Kasumi-1 (cell line): ENCODE measurements around the gene DNHD1.
A peak's percentile ranks its signal among the peaks of the same experiment; 100 is the strongest.

Source experiments
- DNase-seq, 2 experiments: peaks; one replicate each; lab custom pipeline; 2025; lab: John Stamatoyannopoulos, UW

The DNHD1 gene, protein sequence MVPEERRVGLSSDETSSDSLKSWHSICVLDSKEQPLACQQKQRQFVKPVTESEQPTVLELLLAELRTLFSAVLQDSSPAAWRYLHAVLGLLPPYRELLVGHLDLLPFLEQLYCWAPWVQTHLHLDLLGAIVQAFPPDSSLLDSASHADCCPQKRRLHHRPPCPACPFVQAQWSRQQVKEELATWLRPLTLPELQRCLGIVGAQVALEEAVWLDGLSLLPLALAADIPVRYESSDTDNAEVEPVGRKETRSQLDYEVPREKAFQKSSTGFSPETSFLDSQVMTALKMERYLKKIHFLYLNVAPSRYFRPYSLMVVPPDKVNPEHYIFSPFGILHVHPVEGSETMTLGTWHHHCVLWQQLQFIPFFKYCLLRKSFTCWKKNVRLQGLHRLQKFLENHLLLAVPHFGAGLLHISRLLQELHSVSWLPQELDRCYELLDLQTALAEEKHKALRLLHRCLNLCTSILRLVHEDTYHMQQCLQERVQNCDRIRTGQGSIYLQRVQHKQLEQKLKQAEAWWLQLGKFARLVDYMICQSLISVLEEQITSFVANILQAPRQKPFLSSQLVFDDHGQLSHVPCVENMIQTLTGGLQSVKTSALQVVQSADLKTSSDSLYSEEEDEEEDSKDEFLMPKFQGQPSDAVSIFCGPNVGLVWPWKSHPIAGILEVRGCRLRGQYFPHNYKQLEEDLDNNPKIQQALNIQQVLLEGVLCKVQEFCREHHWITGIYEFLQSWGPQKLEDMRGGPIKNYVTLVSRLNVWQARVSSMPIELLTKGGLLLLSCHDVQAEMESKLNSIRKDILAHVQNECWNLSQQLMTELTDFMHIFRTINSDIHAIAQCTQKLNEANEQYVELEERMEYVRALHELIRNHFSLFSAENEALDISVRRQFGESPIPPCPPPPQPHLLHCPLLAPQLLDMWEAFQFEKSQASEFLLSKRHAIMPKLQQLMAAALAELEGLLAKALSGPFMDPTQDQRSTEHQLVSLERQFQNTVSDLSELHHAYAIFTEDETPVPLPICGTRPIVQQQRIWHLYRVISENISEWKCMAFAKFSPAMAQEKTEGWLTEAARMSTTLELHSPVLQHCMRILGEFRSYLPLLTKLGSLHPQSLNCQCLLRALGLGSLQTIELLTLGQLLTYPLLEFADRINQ (N-terminal part only)

DNA sequence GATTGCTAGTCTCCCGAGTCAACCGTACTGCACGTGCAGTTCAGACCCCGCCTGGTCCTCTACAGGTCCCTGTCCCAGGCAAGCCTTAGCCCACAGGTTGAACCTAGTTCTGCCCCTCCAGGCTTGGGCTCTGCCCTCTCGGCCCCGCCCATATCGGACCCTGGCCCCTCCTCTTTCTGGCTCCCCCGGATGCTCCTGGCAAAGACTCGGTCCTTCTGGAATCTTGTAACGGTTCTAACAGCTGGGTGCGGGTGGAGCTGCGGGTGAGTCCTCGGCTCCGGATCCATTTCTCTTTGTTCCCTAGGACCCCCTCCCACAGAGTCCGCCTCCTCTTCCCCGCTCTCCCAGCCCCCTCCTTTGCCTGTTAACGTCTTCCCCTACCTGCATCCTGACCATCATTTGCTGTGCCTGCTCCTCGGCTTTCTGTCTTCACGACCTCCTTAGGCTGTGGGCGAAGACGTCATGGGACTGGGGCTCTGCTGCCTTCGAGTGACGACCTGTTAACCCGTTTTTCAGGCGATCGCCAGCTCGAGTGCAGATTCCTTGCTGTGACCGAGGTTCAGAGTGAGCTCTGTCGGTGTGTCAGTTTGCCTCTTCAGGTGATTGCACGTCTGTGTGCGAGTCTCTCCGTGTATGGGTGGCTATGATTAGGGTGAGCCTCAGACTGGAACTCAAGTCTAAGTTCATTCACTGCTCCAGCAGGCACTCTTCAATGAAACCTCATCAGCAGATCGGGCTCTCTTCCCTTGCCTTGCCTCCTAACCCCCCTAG is at the start of gene DNHD1:
Gene DNHD1 (plus strand): TSS at position 212 of the 771 bp plus-strand sequence. CDS start 936 bp downstream, outside the sequence.
- DNase-seq, result no peak

GRCh38 chr11:6448574-6448973 is 48.5 kb upstream of the DNHD1 start:
- DNase-seq, result no peak

- no peak for DNase-seq
Observed at GRCh38 chr11:6452219-6452618, 44.9 kb upstream of the DNHD1 start.

DNA sequence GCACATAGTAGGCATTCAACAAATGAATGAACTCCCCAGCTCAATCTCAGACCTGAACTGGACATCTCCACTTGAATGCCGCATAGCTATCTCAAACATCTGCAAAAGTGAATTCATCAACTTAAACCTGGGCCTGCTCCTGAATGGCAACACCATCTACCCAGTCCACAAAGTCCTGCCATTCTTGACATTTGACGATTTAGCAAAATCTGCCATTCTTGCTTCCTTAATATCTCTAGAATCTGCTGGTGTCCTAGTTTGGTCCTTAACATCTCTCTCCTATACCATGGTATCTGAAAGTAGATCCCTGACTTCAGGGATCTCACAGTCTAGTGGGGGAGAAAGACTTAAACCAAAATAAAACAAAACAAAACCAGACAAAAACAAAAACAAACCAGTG is 43.9 kb upstream of the DNHD1 start:
- DNase-seq, result no peak

GRCh38 chr11:6455070-6455469 is 42.0 kb upstream of the DNHD1 start:
- DNase-seq, result no peak

DNA sequence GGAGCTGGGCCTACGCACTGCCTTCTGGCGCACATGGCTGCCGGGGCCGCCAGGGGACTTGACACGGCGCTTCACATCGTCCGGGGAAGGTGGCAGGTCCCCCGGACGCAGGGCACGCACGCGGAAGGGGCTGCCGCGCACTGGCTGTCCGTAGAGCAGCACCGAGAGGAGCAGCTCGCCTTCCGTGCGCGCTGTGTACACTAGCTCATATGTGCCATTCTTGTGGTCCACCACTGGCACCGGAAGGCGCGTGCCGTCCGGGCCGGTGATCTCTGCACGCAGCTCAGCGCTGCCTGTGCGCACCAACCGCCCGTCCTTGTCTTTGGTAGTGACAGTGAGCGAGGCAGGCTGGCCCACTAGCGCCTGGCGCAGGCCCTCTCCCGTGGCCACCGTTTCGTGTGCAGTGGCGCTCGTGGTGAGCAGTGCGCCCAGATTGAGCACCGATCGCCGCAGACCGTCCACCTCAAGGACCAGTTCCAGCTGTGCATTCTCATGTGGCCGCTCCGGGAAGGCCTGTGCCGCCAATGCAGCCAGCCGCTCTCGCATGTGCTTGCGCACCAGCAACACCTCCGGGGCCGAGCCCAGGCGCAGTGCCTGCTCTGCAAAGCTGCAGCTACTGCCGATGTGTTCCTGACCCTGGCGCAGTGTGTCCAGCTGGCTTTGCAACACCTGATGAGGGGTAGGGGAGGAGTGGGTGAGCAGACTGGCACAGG is 40.6 kb upstream of the DNHD1 start:
- DNase-seq, result no peak

GRCh38 chr11:6457581-6458320 is 39.3 kb upstream of the DNHD1 start:
- DNase-seq, result no peak

GRCh38 chr11:6458352-6459098 is 38.6 kb upstream of the DNHD1 start:
- no peak for DNase-seq

DNA sequence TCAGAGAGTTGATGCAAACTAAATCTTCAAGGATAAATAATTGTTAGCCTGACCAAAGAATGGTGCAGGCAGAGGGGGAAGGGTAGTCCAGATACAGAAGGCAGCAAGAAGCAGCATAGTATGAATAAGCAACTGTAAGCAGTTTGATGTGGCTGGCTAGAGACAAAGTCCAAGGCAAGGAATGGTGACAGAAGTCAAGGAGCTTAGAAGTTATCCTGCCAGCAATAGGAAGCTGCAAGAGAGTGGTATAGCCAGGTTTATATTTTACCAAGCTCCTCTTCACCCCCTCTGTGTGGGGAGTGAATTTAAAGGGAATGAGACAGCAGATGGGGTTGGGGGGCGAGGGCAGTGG is 38.0 kb upstream of the DNHD1 start:
- no peak for DNase-seq

- peak; percentile 49 to 62 for DNase-seq
Observed at GRCh38 chr11:6468712-6469495, 28.2 kb upstream of the DNHD1 start.

DNA sequence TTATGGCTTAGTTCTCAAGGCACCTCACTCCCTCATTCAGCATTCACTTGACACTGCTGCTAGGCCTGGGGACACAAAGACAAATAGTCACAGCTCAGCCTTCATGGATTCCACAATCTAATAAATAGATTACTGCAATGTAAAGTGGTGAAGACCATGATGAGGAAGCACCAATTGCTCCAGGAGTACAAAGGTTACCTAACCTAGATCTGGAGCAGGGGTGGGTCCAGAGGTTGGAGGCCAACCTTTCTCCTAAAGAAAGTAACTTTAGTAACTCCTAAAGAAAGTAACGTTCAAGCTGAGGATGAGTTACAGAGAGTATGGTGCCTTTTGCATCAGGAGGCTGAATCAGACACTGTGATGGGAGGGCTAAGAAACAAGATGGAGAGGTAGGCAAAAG is 27.5 kb upstream of the DNHD1 start:
- DNase-seq, result no peak

- DNase-seq, result no peak
Observed at GRCh38 chr11:6472934-6473333, 24.1 kb upstream of the DNHD1 start.

DNA sequence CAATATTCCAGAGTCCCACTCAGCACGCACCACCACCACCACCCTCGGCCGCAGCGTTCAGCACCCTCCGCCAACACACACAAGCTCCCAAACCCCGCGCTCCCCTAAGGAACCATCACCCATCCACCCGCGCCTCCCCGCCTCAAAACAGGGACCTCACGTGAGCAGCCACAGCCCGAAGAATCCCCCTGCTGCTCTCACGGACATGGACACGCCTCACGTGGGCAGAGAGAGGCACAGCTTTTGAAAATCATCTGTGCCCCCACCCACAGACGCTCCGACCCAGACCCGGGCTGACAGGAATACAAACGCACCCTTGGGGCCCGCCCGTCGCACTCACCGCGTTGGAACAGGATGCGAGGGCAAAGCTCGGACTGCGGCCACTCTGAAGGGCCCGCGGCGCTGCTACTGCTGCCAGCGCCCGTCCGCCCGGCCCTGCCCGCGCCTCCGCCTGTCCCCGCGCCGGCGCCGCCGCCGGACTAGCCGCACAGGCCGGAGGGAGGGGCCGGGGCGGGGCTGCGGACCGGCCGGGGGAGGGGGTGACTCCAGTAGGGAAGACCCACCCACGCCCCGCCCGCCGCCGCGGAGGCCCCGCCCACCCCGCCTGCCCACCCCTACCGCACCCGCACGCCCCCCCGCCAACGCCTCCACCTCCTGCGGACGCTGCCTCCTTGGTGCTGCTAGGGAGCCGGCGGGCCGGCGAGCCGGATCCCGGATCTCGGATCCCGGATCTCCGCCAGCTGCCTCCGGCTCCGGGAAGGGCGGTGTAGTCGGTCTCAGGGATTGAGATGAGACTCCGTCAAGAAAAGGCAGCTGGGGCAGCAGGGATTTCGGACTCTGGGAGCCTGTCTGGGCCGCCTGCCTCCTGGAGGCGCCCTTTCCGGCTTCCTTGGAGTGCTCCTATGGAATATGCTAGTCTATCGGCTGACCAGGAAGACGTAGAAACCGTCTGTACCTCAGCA is 23.3 kb upstream of the DNHD1 start, which contains the start of gene TRIM3:
Gene TRIM3 (minus strand): TSS at position 491 of the 962 bp plus-strand sequence. CDS start 8,246 bp downstream, outside the sequence.
- peak; percentile 23 to 27 for DNase-seq

DNA sequence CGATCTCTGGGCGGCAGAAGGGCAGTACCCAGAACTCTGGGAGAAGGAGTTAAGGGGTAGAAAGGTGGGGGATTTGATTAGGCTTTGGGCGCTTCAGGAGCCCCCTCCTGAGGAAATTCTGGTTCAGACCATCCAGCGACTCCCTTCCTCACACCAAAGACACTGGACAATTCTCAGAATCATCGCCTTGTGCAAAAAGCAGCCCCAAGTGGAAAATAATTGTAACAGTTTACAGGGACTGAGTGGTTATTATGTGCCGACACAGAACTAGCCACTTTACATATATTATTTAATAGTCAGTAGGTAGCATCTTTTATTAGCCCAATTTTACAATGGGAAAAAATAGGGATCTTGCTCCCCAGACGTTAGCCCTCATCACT is 22.7 kb upstream of the DNHD1 start:
- no peak for DNase-seq

- no peak for DNase-seq
Observed at GRCh38 chr11:6474806-6475500, 22.1 kb upstream of the DNHD1 start.

GRCh38 chr11:6475936-6476335 is 21.1 kb upstream of the DNHD1 start:
- peak; percentile 6 to 8 for DNase-seq

- DNase-seq, result no peak
Observed at GRCh38 chr11:6476571-6476970, 20.5 kb upstream of the DNHD1 start.
